Smooth muscle cell of trachea (primary cell): ENCODE results near the gene WFDC1. TPM values are rescaled to one million over a fixed set of nuclear protein-coding genes. Genes with fewer than 3 reads are reported as not detected.

ENCODE experiments used
- total RNA-seq: library from RNA; depleted of rRNA; stranded (reverse); fragments of >200 nt; gene quantifications from 2 replicates; pipeline ENCODE4 v1.2.1, GENCODE V29; 2014

Gene WFDC1, protein sequence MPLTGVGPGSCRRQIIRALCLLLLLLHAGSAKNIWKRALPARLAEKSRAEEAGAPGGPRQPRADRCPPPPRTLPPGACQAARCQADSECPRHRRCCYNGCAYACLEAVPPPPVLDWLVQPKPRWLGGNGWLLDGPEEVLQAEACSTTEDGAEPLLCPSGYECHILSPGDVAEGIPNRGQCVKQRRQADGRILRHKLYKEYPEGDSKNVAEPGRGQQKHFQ
- total RNA-seq: 0.44 and 3.6 TPM in 2 replicates

DNA sequence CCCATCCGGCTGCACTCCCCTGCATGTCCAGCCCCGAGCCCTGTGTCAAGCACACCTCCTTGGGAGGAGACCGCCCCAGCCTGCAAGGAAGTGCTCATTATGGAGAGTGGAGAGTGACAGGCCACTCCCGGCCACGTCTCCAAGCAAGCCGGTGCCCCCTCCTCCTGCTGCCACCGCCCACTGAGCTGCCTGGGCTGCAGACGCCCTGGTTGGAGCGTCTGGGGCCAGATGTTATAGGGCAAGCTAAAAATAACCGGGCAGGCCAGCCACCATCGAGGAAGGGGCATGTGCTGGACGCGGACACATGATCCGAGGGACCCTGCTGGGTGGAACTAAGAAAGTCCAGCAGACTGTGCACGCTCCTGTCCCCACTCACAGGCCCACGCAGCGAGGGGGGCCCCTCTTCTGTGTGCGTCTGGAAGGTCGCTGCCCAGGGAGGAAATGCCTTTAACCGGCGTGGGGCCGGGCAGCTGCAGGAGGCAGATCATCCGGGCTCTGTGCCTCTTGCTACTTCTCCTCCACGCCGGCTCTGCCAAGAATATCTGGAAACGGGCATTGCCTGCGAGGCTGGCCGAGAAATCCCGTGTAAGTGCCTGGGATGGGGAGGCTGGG lies at the start of gene WFDC1:
Gene WFDC1 (plus strand): TSS at position 348 of the 612 bp plus-strand sequence. CDS start 94 bp downstream, at position 442.

DNA sequence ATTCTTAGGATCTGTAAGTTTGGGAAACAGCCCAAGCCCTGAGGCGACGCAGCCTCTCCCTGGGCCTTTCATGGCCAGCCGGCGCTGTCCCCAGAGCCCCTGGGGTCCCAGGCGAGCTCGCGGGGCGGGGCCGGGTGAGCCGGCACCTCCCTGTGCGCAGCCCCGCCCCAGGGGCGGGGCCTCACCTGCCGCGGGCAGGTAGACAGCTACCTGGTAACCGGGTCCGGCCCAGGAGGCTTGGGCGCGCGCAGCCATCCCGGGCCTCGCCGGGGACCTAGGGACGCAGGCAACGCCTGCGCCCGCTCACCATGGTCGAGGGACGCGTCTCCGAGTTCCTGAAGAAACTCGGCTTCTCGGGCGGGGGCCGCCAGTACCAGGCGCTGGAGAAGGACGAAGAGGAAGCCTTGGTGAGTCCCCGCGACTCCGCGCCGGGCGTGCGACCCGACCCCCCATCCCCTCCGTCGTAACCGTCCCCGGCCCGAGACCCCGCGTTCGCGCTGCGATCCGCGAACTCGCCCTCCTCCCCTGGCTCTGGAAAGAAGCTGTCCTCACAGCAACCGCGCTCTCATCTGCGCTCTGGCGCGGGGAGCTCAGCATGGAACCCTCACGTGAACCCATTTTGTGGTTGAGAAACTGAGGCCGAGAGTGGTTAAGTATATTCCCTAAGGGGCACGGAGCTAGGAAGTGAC lies 73.8 kb downstream of the WFDC1 start, which contains the start of gene ATP2C2:
Gene ATP2C2 (plus strand): TSS at position 231 of the 689 bp plus-strand sequence. CDS start 78 bp downstream, at position 309.

Other genes starting within 250 kb of the WFDC1 start
- gene MBTPS1, start 177.9 kb upstream of the WFDC1 start, total RNA-seq: 105 and 136 TPM in 2 replicates
- gene HSDL1, start 149.7 kb upstream of the WFDC1 start, total RNA-seq: 17.5 and 27.2 TPM in 2 replicates
- gene DNAAF1, start 149.6 kb upstream of the WFDC1 start, total RNA-seq: under 0.01 and 0.33 TPM in 2 replicates
- 23.0 and 23.1 TPM in 2 replicates for gene TAF1C, start 107.8 kb upstream of the WFDC1 start, total RNA-seq
- gene ADAD2, start 103.7 kb upstream of the WFDC1 start, total RNA-seq: not detected in 2 replicates
- not detected in 2 replicates for gene KCNG4, start 54.9 kb upstream of the WFDC1 start, total RNA-seq
- gene ATP2C2, start 73.7 kb downstream of the WFDC1 start, total RNA-seq: not detected in 2 replicates
- 19.8 and 20.7 TPM in 2 replicates for gene MEAK7, start 209.8 kb downstream of the WFDC1 start, total RNA-seq